Mesenchymal stem cell (in vitro differentiated cells and primary cell): Measurements from ENCODE around the gene TMEM229A.

Experiments
- DNase-seq: peaks from one replicate; pipeline ENCODE4 v3.0.0-alpha.2; 2013
- H2AFZ ChIP-seq: one replicate; pipeline ENCODE4 v1.6.1; 2013; ENCODE audit warnings: low read depth, mild to moderate bottlenecking, control low read depth, inconsistent platforms, low read length, moderate library complexity
- H2AK5ac ChIP-seq: 2 replicates; pipeline ENCODE4 v1.6.1; 2013; ENCODE audit warnings: low read length, moderate library complexity, mild to moderate bottlenecking, inconsistent platforms; ENCODE audit not compliant: severe bottlenecking
- H2BK120ac ChIP-seq: one replicate; pipeline ENCODE4 v1.6.1; 2013; ENCODE audit warnings: low read depth, mild to moderate bottlenecking, inconsistent platforms, low read length, moderate library complexity
- H2BK12ac ChIP-seq, 2 experiments: one replicate each; pipeline ENCODE4 v1.6.1; 2013; ENCODE audit warnings: inconsistent platforms in 2 of 2, low read length in 2 of 2, mild to moderate bottlenecking in 2 of 2, moderate library complexity in 2 of 2, control low read depth in 1 of 2
- H2BK15ac ChIP-seq: one replicate; pipeline ENCODE4 v1.6.1; 2013; ENCODE audit warnings: mild to moderate bottlenecking, low read depth, inconsistent platforms; ENCODE audit not compliant: poor library complexity, severe bottlenecking
- H2BK5ac ChIP-seq: 2 replicates; pipeline ENCODE4 v1.6.1; 2013; ENCODE audit warnings: low read depth, mild to moderate bottlenecking, low read length, control low read depth, inconsistent platforms; ENCODE audit not compliant: poor library complexity, severe bottlenecking
- H3K14ac ChIP-seq, 2 experiments: one replicate each; pipeline ENCODE4 v1.6.1; 2013; ENCODE audit warnings: inconsistent platforms in 2 of 2, low read length in 2 of 2, control low read depth in 1 of 2, mild to moderate bottlenecking in 1 of 2, moderate library complexity in 1 of 2
- H3K18ac ChIP-seq, 2 experiments: one replicate each; pipeline ENCODE4 v1.6.1; 2013; ENCODE audit warnings: inconsistent platforms in 2 of 2, low read length in 2 of 2, control low read depth in 1 of 2, low read depth in 1 of 2, mild to moderate bottlenecking in 1 of 2
- H3K23ac ChIP-seq, 2 experiments: one replicate each; pipeline ENCODE4 v1.6.1; 2013; ENCODE audit warnings: inconsistent platforms in 2 of 2, low read length in 2 of 2, mild to moderate bottlenecking in 2 of 2, moderate library complexity in 2 of 2, control low read depth in 1 of 2
- H3K27ac ChIP-seq: 2 replicates; pipeline ENCODE4 v1.5.1; 2013; ENCODE audit warnings: mild to moderate bottlenecking, moderate library complexity, low read length, control low read depth, inconsistent platforms; ENCODE audit not compliant: poor library complexity, severe bottlenecking
- H3K27me3 ChIP-seq, 2 experiments: 2 replicates each; pipeline versions ENCODE4 v1.6.1 to v1.7.0; 2013; ENCODE audit warnings: low read length in 2 of 2, mild to moderate bottlenecking in 2 of 2, moderate library complexity in 2 of 2, control low read depth in 1 of 2, inconsistent platforms in 1 of 2; ENCODE audit not compliant: control insufficient read depth in 1 of 2, insufficient read depth in 1 of 2
- H3K36me3 ChIP-seq, 2 experiments: 2 replicates each; pipeline versions ENCODE4 v1.6.1 to v1.7.0; 2013; ENCODE audit warnings: low read length in 2 of 2, control low read depth in 1 of 2, inconsistent platforms in 1 of 2, low read depth in 1 of 2, mild to moderate bottlenecking in 1 of 2; ENCODE audit not compliant: insufficient read depth in 2 of 2, control insufficient read depth in 1 of 2
- H3K4ac ChIP-seq, 2 experiments: one replicate each; pipeline ENCODE4 v1.6.1; 2013; ENCODE audit warnings: inconsistent platforms in 2 of 2, low read length in 2 of 2, mild to moderate bottlenecking in 2 of 2, moderate library complexity in 2 of 2, control low read depth in 1 of 2, low read depth in 1 of 2
- H3K4me1 ChIP-seq: 2 replicates; pipeline ENCODE4 v1.6.1; 2013; ENCODE audit warnings: low read depth, low read length, control low read depth; ENCODE audit not compliant: control insufficient read depth, insufficient read depth
- H3K4me2 ChIP-seq: 2 replicates; pipeline ENCODE4 v1.6.1; 2013; ENCODE audit warnings: low read length, mild to moderate bottlenecking, inconsistent platforms; ENCODE audit not compliant: poor library complexity, severe bottlenecking
- H3K4me3 ChIP-seq, 2 experiments: 2 replicates each; pipeline versions ENCODE4 v1.5.1 to v1.7.0; 2013; ENCODE audit warnings: low read length in 2 of 2, mild to moderate bottlenecking in 2 of 2, control low read depth in 1 of 2, low read depth in 1 of 2; ENCODE audit not compliant: insufficient read depth in 1 of 2
- H3K79me1 ChIP-seq: replicated peaks from 2 replicates; pipeline ENCODE4 v1.6.1; 2013; ENCODE audit warnings: mild to moderate bottlenecking, control low read depth, low read length, inconsistent platforms; ENCODE audit not compliant: poor library complexity, severe bottlenecking
- H3K9ac ChIP-seq: 2 replicates; pipeline ENCODE4 v1.7.0; 2013; ENCODE audit warnings: mild to moderate bottlenecking, low read length, moderate library complexity
- H3K9me3 ChIP-seq: 2 replicates; pipeline ENCODE4 v1.7.0; 2013; ENCODE audit warnings: mild to moderate bottlenecking, low read length; ENCODE audit not compliant: control insufficient read depth
- H4K8ac ChIP-seq: one replicate; pipeline ENCODE4 v1.6.1; 2013; ENCODE audit warnings: inconsistent platforms, mild to moderate bottlenecking, low read length, moderate library complexity
- H4K91ac ChIP-seq: one replicate; pipeline ENCODE4 v1.6.1; 2013; ENCODE audit warnings: mild to moderate bottlenecking, low read length, inconsistent platforms
- WGBS: methylation state at CpG from one replicate; pipeline ENCODE4 v1.1.7; 2013; ENCODE audit warnings: mixed read lengths; 5-methylcytosine and 5-hydroxymethylcytosine counted together

Gene TMEM229A

DNA sequence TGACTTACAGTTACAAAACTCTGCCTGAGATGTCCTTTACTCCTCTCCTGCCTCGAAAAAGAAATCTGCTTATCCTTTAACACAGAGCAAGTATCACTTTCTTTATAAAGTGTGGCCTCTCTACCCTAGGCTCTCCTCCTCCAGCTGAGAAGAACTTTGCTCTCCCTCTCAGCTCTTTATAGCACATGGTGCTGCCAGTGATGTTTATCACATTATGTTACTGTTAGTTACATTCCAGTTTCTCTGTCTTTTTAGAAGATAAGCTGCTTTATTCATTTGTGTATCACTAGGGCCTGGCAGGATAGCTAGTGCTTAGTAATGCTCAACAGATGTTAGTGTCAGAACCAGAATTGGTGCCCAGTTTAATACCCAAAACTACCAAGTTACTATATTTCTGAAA, 41.1 kb upstream of the TMEM229A start:
- no peak overlapping the region for H3K27ac ChIP-seq
- H3K4me1 ChIP-seq, result peaks cover 1% of the 10 kb centered on the region
- H3K14ac ChIP-seq, result no peak overlapping the region
- no peak overlapping the region for H2BK12ac ChIP-seq
- H3K4me2 ChIP-seq, result no peak overlapping the region
- H3K9me3 ChIP-seq, result peaks cover 2% of the 10 kb centered on the region
- no peak overlapping the region for H3K23ac ChIP-seq
- no peak overlapping the region for H3K9ac ChIP-seq
- H3K27me3 ChIP-seq, result no peaks in the 10 kb centered on the region
- no peaks in the 10 kb centered on the region for H3K79me1 ChIP-seq
- H3K4me3 ChIP-seq, result no peak overlapping the region
- no peak overlapping the region for H3K4ac ChIP-seq
- H2BK15ac ChIP-seq, result no peak overlapping the region
- no peak overlapping the region for H2BK5ac ChIP-seq
- DNase-seq, result peak; percentile 44
- H3K18ac ChIP-seq, result no peak overlapping the region
- H2BK120ac ChIP-seq, result peak overlapping the region; percentile 42
- H3K36me3 ChIP-seq, result no peaks in the 10 kb centered on the region
- WGBS, result 71% methylated on average over 1 of the region's 1 CpG
- H2AK5ac ChIP-seq, result no peak overlapping the region
- no peak overlapping the region for H4K91ac ChIP-seq
- H2AFZ ChIP-seq, result no peak overlapping the region
- no peak overlapping the region for H4K8ac ChIP-seq

DNA sequence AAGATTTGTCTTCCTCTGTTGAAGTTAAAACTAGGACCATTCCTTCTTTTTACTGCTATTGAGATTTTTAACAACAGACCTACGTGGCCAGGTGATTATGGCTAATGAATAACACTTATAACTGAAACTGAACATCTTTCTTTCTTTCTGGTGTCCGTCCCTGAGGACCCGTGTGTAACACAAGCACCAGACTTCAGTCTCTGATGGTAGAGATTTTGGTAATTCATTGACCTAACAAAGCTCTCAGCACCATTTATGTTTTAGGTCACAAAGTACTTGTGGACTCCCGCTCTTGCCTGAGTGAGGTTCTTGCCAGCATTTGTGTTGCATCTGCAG, 40.4 kb upstream of the TMEM229A start:
- Histone ChIP-seq H2BK15ac (no peak overlapping the region), H3K9ac (no peak overlapping the region), H2BK120ac (peak overlapping the region; percentile 27), H3K4me2 (no peak overlapping the region), H3K14ac (no peak overlapping the region), H4K8ac (peak overlapping the region; percentile 19), H3K4me3 (no peak overlapping the region), H2AK5ac (no peak overlapping the region), H3K9me3 (peaks cover 2% of the 10 kb centered on the region), H3K23ac (no peak overlapping the region), H3K18ac (peak overlapping the region; percentile 61 to 75), H3K27me3 (no peaks in the 10 kb centered on the region), H3K27ac (no peak overlapping the region), H3K79me1 (no peaks in the 10 kb centered on the region), H2BK12ac (peak overlapping the region in 1 of 2 experiments; percentile 59), H4K91ac (no peak overlapping the region), H2BK5ac (no peak overlapping the region), H3K4me1 (peaks cover 1% of the 10 kb centered on the region), H3K36me3 (no peaks in the 10 kb centered on the region), H3K4ac (peak overlapping the region in 1 of 2 experiments; percentile 85), H2AFZ (no peak overlapping the region)
- DNase-seq, result no peak
- 60% methylated on average over 3 of the region's 4 CpGs for WGBS

DNA sequence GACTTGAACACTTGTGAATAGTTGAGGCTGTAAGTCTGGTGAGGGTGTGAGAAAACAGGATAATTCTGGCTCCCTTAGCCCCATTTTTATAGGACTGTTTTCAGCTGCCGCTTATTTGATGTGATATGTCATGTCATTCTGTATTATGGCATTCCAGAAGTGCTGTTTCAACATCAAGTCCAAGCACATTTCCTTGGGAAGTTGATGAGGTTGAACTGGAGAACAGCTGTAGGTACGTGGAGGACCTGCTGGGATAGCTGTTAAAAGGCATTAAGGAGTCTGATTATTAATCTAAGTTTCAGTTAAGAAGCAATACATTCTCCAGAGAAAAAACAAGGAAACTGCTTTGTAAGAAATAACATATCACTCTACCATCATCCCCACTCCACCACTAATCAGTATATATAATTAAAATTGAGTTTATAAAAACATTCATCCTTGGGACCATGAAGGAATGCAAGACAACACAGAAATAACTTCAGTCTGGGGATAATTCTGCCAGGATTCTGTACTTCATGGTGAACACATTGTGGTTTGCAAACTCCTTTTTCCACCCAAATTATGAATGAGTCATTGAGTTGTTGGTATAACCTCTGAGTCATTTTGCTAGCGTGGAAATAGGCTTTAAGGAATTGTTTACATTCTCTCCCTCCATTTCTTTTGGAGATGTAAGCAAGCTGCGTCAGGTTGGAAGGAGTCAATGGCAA, 39.9 kb upstream of the TMEM229A start:
- Histone ChIP-seq H2BK5ac (no peak overlapping the region), H3K18ac (peak overlapping the region; percentile 60 to 62), H3K23ac (no peak overlapping the region), H3K4me1 (peaks cover 1% of the 10 kb centered on the region), H3K4me2 (peak overlapping the region; percentile 40), H2BK12ac (peak overlapping the region in 1 of 2 experiments; percentile 73), H4K8ac (no peak overlapping the region), H2BK120ac (no peak overlapping the region), H3K4ac (peak overlapping the region in 1 of 2 experiments; percentile 11), H3K9ac (no peak overlapping the region), H2BK15ac (no peak overlapping the region), H3K4me3 (no peak overlapping the region), H3K79me1 (no peaks in the 10 kb centered on the region), H4K91ac (no peak overlapping the region), H3K36me3 (no peaks in the 10 kb centered on the region), H2AK5ac (peak overlapping the region; percentile 54), H3K14ac (no peak overlapping the region), H3K27me3 (no peaks in the 10 kb centered on the region), H3K9me3 (peaks cover 2% of the 10 kb centered on the region), H2AFZ (no peak overlapping the region), H3K27ac (peak overlapping the region; percentile 36)
- DNase-seq, result peak; percentile 96
- 20% methylated on average over 3 of the region's 4 CpGs for WGBS

DNA sequence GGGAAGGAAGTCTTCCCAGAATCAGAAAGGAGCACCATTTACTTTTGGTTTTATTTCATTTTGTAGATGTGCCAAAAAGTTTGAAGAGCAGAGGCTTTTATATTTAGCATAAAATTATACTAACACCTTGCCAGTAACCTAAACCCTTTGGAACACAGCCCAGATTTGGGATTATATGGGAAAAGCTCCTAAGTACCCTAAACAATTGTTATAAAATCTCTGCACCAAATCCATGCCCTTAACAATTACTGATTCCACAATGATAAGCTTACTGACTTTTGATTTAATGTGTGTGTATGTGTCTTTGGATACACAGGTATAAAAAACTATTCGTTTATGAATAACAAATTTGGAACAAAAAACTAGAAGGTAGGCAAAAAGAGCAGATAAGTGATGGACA, 39.0 kb upstream of the TMEM229A start:
- Histone ChIP-seq H3K23ac (no peak overlapping the region), H3K18ac (no peak overlapping the region), H3K27me3 (no peaks in the 10 kb centered on the region), H3K4me2 (no peak overlapping the region), H3K9ac (no peak overlapping the region), H3K4me3 (no peak overlapping the region), H2AFZ (no peak overlapping the region), H3K14ac (no peak overlapping the region), H3K27ac (no peak overlapping the region), H2AK5ac (no peak overlapping the region), H3K9me3 (peaks cover 2% of the 10 kb centered on the region), H2BK15ac (no peak overlapping the region), H4K91ac (no peak overlapping the region), H3K79me1 (no peaks in the 10 kb centered on the region), H3K4ac (no peak overlapping the region), H2BK12ac (no peak overlapping the region), H3K4me1 (peaks cover 1% of the 10 kb centered on the region), H2BK120ac (no peak overlapping the region), H2BK5ac (no peak overlapping the region), H3K36me3 (no peaks in the 10 kb centered on the region), H4K8ac (no peak overlapping the region)
- 100% methylated on average over 1 of the region's 1 CpG for WGBS
- DNase-seq, result no peak
